ENCODE results near the gene BDKRB2.

GRCh38 chr14:96178461-96179321 is 25.9 kb upstream of the BDKRB2 start:
- TF ChIP-seq CTCF (IDR thresholded peaks at IDR 0.05) (no peak), KDM1A (IDR thresholded peaks at IDR 0.05; ENCODE audit: low read depth) (no peak), ATOH8 (CRISPR knock-in tag; IDR thresholded peaks at IDR 0.05; ENCODE audit: low read depth) (no peak), POLR2A (IDR thresholded peaks at IDR 0.05; ENCODE audit: low read length) (no peak), RCOR1 (IDR thresholded peaks at IDR 0.05; ENCODE audit: low read depth, low read length) (no peak), RAD21 (conservative IDR thresholded peaks at IDR 0.05 in 1 of 2, IDR thresholded peaks at IDR 0.05 in 1 of 2) (no peak), MAZ (IDR thresholded peaks at IDR 0.05; ENCODE audit: borderline replicate concordance, low read depth, low read length) (no peak)
